Vagina (tissue), 2 donors: ENCODE results near the gene MCEE. TPM values are rescaled to one million over a fixed set of nuclear protein-coding genes. Genes with fewer than 3 reads are reported as not detected.
A peak's percentile ranks its signal among the peaks of the same experiment; 100 is the strongest.
"Not testable (repeated sequence)": the region's sequence is repeated elsewhere in the genome, so short reads cannot be mapped to it uniquely, and the experiment has no call there.

ENCODE experiments used
- DNase-seq, 2 donors: peaks; one replicate each; pipeline ENCODE4 v3.0.0-alpha.2; 2017; ENCODE audit errors: extremely low spot score in 2 of 2
- H3K27ac ChIP-seq: fragments of 200-600 bp; sonication (generic); one replicate; pipeline ENCODE4 v1.5.1; 2019
- H3K27me3 ChIP-seq: fragments of 200-600 bp; sonication (generic); one replicate; pipeline ENCODE4 v1.5.1; 2019
- H3K36me3 ChIP-seq, 2 donors: fragments of 200-600 bp; sonication (generic); one replicate each; pipeline ENCODE4 v1.5.1; 2017 to 2019
- H3K4me1 ChIP-seq: fragments of 200-600 bp; sonication (generic); one replicate; pipeline ENCODE4 v1.5.1; 2019
- H3K4me3 ChIP-seq, 2 donors: fragments of 200-600 bp; sonication (generic); 1 replicate in 1 of 2; 2 replicates in 1 of 2; pipeline ENCODE4 v1.5.1; 2016 to 2019
- H3K9me3 ChIP-seq: fragments of 200-600 bp; sonication (generic); one replicate; pipeline ENCODE4 v1.5.1; 2019
- CTCF ChIP-seq, 3 experiments: fragments of 450-650 bp in 2 of 3; fragments of 200-600 bp in 1 of 3; sonication (generic) in 1 of 3; IDR thresholded peaks; one replicate each; pipeline ENCODE4 v1.5.1; 2017 to 2019; ENCODE audit warnings: antibody characterized with exemption in 3 of 3, mild to moderate bottlenecking in 2 of 3, moderate library complexity in 2 of 3
- POLR2A ChIP-seq, 2 donors: fragments of 450-650 bp; IDR thresholded peaks; one replicate each; pipeline ENCODE4 v1.6.1; 2017; ENCODE audit warnings: antibody characterized with exemption in 2 of 2, mild to moderate bottlenecking in 2 of 2, moderate library complexity in 2 of 2
- POLR2AphosphoS5 ChIP-seq, 2 donors: sonication (generic); formaldehyde crosslinking; IDR thresholded peaks; one replicate each; pipeline ENCODE4 v1.9.0; 2017; ENCODE audit warnings: antibody characterized with exemption in 2 of 2, mild to moderate bottlenecking in 2 of 2, low read depth in 1 of 2; ENCODE audit not compliant: insufficient read depth in 1 of 2
- intact Hi-C: fragments of 100-400 bp; cut with DNase I; formaldehyde crosslinking; loops from one replicate; pipeline ENCODE4 v1.15.1; 2023
- total RNA-seq: library from RNA; depleted of rRNA; stranded (reverse); fragments of >200 nt; gene quantifications from one replicate; pipeline ENCODE4 v1.2.3, GENCODE V29; 2016

The MCEE gene
- 12.8 TPM for total RNA-seq

- Histone ChIP-seq H3K4me1 (peaks cover 48% of the 10 kb centered on the region), H3K27ac (peak within 1 kb of the TSS; percentile 84), H3K4me3 (peak within 1 kb of the TSS; percentile 86 to 93), H3K9me3 (no peaks in the 10 kb centered on the region), H3K36me3 (peaks cover 0 to 14% of the 10 kb centered on the region in 2 donors), H3K27me3 (no peaks in the 10 kb centered on the region)
- intact Hi-C loops: no loop called here
- TF ChIP-seq CTCF (IDR thresholded peaks at IDR 0.05) (peak in 1 of 3 experiments; percentile 23), POLR2AphosphoS5 (IDR thresholded peaks at IDR 0.05; ENCODE audit: insufficient read depth in 1 of 2, low read depth in 1 of 2) (peak; percentile 64 to 87), POLR2A (IDR thresholded peaks at IDR 0.05) (peak in 1 of 2 donors; percentile 53)
- peak in 1 of 2 donors; percentile 91 for DNase-seq
These were observed at the start of gene MCEE, which contains the start of gene MPHOSPH10 for GRCh38 chr2:71130152-71130904. Gene MCEE, minus strand, starts transcription at chr2:71130229. Its CDS starts 10 bp downstream, at chr2:71130219. Gene MPHOSPH10, plus strand, starts transcription at chr2:71130634. Its CDS starts 32 bp downstream, at chr2:71130666.

GRCh38 chr2:71178836-71179235, 48.8 kb upstream of the MCEE start:
- H3K36me3 ChIP-seq, intact Hi-C loops, H3K27me3 ChIP-seq, H3K27ac ChIP-seq, H3K4me1 ChIP-seq, DNase-seq, H3K9me3 ChIP-seq, H3K4me3 ChIP-seq: not testable (repeated sequence)

GRCh38 chr2:71174207-71174606, 44.2 kb upstream of the MCEE start:
- no peaks in the 10 kb centered on the region for H3K36me3 ChIP-seq
- H3K27ac ChIP-seq: no peak overlapping the region
- DNase-seq: no peak
- H3K4me1 ChIP-seq: no peaks in the 10 kb centered on the region
- no peaks in the 10 kb centered on the region for H3K27me3 ChIP-seq
- TF ChIP-seq POLR2AphosphoS5 (IDR thresholded peaks at IDR 0.05; ENCODE audit: insufficient read depth in 1 of 2, low read depth in 1 of 2): no peak
- no peaks in the 10 kb centered on the region for H3K9me3 ChIP-seq
- H3K4me3 ChIP-seq: no peak overlapping the region
- intact Hi-C loops: no loop called here

GRCh38 chr2:71173096-71173495, 43.1 kb upstream of the MCEE start:
- TF ChIP-seq CTCF (IDR thresholded peaks at IDR 0.05) (no peak), POLR2AphosphoS5 (IDR thresholded peaks at IDR 0.05; ENCODE audit: insufficient read depth in 1 of 2, low read depth in 1 of 2) (no peak), POLR2A (IDR thresholded peaks at IDR 0.05) (no peak)
- Histone ChIP-seq H3K4me3 (no peak overlapping the region), H3K27ac (no peak overlapping the region), H3K4me1 (no peaks in the 10 kb centered on the region), H3K27me3 (no peaks in the 10 kb centered on the region), H3K9me3 (no peaks in the 10 kb centered on the region), H3K36me3 (no peaks in the 10 kb centered on the region)
- DNase-seq: no peak
- intact Hi-C loops: no loop called here

GRCh38 chr2:71166812-71167211, 36.8 kb upstream of the MCEE start:
- no peaks in the 10 kb centered on the region for H3K4me1 ChIP-seq
- H3K27me3 ChIP-seq: no peaks in the 10 kb centered on the region
- no peak for DNase-seq
- intact Hi-C loops: no loop called here
- H3K4me3 ChIP-seq: no peak overlapping the region
- H3K9me3 ChIP-seq: no peaks in the 10 kb centered on the region
- H3K36me3 ChIP-seq: no peaks in the 10 kb centered on the region
- no peak overlapping the region for H3K27ac ChIP-seq
- TF ChIP-seq CTCF (IDR thresholded peaks at IDR 0.05) (no peak), POLR2A (IDR thresholded peaks at IDR 0.05) (no peak), POLR2AphosphoS5 (IDR thresholded peaks at IDR 0.05; ENCODE audit: insufficient read depth in 1 of 2, low read depth in 1 of 2) (no peak)

GRCh38 chr2:71157124-71157793, 27.2 kb upstream of the MCEE start:
- peak in 1 of 3 experiments; percentile 35 for TF ChIP-seq CTCF (IDR thresholded peaks at IDR 0.05)
- no peak for TF ChIP-seq POLR2AphosphoS5 (IDR thresholded peaks at IDR 0.05; ENCODE audit: insufficient read depth in 1 of 2, low read depth in 1 of 2)
- no peak for TF ChIP-seq POLR2A (IDR thresholded peaks at IDR 0.05)
- DNase-seq: peak in 1 of 2 donors; percentile 77
- intact Hi-C loops: no loop called here
- Histone ChIP-seq H3K9me3 (no peaks in the 10 kb centered on the region), H3K4me3 (peak overlapping the region; percentile 20 to 26), H3K4me1 (peaks cover 10% of the 10 kb centered on the region), H3K27ac (peak overlapping the region; percentile 12), H3K36me3 (no peaks in the 10 kb centered on the region), H3K27me3 (no peaks in the 10 kb centered on the region)
